ENCODE measurements around the gene MRM1.
A peak's percentile ranks its signal among the peaks of the same experiment; 100 is the strongest.

The MRM1 gene, protein sequence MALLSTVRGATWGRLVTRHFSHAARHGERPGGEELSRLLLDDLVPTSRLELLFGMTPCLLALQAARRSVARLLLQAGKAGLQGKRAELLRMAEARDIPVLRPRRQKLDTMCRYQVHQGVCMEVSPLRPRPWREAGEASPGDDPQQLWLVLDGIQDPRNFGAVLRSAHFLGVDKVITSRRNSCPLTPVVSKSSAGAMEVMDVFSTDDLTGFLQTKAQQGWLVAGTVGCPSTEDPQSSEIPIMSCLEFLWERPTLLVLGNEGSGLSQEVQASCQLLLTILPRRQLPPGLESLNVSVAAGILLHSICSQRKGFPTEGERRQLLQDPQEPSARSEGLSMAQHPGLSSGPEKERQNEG
- total RNA-seq, result 6.3 to 10.0 reads per million in 2 donors

DNA sequence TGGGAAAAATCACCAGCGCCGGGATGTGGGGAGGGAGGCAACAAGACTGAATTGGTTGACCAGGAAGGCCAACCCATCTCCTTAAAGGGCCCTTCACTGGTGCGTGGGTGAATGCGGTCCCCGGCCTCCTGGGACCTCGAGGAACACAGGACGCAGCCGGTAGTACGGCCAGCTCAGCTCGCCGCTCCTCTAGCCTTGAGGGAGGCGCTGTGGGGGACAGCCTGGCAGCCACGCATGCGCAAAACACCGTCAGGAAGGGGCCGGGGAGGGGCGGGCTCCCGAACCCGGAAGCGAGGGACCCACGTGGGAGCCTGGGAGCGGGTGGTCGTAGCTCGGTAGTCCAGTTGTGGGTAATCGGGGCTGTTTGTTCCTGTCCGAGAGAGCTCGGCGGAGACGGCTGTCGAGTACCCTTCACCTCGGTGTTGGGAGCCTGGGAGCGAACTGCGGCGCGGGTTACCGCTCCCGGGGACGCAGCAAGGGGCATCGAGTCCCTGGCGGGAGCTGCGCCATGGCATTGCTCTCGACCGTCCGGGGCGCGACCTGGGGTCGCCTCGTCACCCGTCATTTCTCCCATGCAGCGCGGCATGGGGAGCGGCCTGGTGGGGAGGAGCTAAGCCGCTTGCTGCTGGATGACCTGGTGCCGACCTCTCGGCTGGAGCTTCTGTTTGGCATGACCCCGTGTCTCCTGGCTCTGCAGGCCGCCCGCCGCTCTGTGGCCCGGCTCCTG, at the start of gene MRM1:
Gene MRM1, plus strand, starts transcription at position 281 of the 727 bp plus-strand sequence. Its CDS starts 228 bp downstream, at position 509.
- DNase-seq, result peak; percentile 79

DNA sequence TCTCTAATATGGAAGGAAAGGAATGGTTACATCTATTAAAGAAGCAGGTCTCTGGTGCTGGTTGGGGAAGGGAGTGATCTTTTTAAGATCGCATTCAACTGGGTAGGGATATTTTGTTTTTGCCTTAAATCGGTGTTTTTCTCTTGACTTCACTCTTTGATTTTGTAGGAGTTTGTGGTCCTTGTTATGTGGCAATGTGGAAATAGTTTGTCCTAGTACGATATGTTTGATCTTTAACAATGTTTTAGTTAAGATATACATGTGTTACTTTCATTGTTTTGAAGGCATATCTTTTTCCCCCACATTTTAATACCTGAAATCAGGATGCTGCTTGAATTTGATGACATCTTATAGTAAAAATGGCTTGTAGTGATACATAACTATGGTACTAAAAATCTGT, 47.9 kb upstream of the MRM1 start:
- no peak for DNase-seq

DNA sequence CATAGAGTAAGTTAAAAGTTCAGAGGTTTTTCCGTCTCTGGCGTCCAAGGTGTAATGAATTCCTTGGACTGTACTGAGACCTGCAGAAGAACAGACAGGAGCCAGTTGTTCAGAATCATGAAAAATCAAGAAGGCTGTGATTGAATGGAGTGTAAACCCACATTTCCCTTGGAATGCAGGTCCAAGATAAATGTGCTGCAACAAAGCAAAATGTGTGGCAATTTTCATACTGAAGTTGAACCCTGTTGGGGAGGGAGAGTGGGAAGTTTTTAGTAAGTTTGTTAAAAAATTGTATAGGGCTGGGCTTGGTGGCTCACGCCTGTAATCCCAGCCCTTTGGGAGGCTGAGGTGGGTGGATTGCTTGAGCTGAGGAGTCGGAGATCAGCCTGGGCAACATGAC, 35.3 kb upstream of the MRM1 start:
- DNase-seq, result no peak

DNA sequence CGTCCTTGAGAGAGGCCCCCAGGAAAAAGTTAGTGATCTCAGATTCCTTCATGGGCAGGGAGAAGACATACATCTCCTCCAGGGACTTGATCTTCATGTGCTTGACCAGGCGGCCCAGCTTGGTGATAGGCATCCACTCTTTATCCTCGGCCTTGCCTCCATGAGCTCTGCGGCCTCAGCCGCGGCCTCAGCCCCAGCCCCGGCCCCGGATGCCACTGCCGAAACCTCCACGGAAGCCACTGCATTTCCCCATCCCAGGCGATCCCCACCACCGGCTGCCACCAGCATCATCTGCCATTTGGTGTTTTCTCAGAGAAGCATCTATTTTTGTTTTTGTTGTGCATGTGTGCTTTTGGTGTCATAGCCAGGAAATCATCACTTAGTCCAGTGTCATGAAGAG, 26.4 kb upstream of the MRM1 start:
- no peak for DNase-seq

DNA sequence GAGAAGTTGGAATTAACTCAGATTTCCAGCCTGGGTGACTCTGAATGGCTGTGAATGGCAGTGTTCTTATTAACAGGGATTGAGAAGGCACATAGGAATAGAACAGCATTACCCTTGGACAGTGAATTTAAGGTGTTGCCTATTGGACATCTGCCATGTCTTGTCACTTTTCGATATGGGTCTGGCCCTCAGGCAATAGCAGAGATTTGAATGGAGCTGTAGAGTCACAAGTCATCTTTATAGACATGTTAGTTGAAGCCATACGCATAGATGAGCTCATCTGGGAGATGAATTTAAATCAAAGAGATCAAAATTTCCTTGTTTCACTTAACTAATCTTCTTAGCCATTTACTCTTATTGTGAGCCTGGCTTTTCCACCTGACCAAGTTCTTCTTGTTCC, 24.6 kb upstream of the MRM1 start:
- DNase-seq, result no peak

DNA sequence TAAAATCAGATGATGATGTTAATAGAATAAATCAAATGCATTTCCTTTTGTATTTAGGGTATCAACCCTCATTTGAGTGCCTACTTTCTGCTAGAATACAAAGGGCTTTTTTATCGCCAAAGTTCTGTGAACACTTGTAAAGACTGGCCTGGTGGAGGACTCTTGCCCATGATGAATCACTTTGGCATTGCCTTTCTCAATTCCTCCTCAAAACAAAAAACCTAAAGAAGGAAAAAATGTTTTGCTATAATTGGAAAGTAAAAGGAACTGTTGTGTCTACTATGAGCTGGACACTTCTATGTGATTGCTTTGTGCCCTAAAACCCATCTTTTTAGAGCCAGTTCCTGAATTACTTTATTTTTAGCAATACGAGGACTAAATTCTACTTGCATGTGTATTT, 22.7 kb upstream of the MRM1 start:
- no peak for DNase-seq

DNA sequence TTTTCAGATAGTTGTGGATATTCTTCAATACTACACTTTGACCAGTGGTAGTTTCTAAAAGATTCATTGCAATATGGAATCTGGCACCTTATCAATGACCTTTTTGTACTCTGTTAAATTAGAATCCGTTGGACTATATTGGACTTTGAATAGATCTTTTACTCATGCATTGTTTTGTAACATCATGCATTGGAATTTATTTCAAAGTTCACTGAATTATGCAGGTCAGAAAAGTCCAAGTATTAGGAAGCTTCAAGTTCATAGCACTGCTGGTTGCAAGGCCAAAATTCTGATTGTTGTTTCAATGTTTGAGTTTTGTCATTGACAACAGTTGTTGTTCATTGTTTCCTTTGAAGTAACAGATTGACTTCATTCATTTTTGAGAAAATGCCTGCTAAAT, 17.6 kb upstream of the MRM1 start:
- no peak for DNase-seq

DNA sequence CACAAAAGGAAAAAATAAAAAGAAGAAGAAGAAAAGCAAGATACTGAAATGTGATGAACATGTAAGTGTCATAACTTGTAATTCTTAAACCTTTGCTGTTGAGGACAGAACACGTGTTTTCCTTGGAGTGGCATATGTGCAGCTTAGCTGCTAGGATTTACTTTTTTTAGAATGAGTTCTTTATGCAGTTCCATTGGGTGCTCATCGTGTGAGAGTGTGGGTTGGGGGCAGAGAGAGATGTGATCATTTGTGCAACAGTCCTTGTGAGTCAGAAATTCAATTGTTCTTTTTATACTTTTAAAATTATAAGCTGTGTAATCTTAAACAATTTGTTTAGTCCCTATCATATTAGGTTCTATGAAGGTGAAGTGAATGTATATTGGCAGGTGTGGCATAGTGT, 15.2 kb upstream of the MRM1 start:
- no peak for DNase-seq

DNA sequence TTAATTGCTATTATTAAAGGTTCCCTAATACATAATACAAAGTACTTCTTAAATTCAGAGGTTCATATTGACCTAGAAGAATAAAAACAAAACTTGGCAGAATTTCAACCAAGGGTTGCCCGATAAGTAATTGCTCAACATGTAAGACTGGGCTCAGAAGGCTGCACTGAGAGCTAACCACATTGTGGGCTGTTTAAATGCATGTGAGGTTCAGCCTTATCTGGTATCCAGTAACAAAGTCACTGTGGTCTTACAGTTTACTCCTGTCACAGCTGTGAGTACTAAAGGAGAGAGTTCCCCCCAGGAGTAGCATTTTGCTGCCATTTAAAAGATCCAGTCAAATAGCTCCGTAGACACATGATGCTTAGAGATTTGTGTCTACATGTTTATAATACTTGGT, 11.3 kb upstream of the MRM1 start:
- no peak for DNase-seq

DNA sequence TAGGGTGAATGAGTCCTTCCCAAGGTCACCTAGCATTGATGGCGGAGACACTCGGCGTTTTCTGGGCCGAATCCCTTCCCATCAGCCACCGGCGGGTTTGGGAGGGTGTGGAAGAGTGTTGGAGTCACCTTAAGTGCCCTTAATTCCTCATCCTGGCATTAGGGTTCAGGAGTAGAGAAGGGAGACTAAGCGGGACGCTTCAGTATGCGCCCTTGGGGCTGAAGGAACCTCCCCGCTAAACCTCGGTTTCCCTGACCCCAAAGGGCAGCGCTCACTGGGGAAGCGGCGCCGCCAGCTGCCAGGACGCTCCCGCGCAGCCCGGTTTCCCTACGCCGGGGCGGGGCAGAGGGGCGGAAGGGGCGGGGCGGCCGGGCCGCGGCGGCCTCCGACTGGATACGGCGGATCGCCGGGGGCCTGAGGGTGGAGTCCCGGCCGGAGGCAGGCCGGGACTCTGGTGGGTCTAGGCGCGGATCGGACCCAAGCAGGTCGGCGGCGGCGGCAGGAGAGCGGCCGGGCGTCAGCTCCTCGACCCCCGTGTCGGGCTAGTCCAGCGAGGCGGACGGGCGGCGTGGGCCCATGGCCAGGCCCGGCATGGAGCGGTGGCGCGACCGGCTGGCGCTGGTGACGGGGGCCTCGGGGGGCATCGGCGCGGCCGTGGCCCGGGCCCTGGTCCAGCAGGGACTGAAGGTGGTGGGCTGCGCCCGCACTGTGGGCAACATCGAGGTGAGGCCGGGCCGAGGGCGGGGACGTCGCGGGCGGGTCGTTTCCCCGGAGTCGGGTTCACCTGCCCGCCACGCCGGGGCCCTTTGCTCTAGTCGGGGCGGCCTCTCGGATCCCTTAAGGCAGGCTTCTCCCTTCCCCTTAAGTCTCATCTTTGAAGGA, 9.7 kb upstream of the MRM1 start, which contains the start of gene DHRS11:
Gene DHRS11, plus strand, starts transcription at position 446 of the 882 bp plus-strand sequence. Its CDS starts 131 bp downstream, at position 577.
- DNase-seq, result peak; percentile 67

DNA sequence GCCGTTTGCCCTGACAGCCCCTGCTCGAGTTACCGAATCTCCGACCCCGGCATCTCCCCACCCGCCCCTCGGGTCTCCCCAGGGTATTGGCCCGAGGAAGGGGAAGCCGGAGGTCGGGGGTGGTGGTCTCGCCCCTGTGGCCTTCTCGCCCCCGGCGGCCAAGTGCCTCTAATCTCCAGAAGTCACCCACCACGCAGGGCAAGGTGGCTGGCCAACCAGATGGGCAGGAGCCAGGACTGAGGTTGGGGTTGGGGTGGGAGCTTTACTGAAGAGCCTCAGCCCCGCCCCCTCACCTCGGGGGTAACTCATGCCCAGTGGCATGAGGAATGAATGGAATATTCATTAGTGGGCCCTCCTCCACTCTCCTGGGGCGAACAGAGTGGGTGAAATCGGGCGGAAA, 9.1 kb upstream of the MRM1 start:
- DNase-seq, result no peak

DNA sequence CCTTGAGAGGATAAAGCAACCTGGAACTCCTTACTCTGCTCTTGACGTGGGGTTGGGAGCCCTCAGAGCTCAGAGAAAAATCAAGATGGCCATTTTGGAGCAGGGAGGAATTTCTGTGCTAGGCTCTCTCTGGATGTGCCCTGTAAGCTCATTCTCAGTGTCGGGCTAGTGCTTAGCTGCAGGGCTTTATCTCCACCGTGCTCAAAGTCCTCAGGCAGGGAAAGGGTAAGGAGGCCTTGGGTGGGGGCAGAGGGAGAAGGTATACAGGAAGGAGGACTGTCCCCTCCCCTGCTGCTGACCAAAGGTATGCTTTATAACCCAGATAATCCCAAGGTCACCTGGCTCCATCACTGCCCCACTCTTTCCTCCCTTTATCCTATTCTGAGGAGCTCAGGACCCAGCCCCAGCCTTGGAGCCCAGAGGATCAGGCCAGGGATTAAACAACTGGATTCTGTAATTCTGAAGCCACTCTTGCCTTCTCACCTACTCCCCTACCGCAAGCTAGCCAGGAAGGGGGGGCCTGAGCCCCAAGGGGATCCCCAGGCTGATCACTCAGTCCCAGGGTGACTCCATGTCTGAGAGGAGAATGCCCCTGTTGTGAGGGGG, 8.6 kb upstream of the MRM1 start:
- no peak for DNase-seq

DNA sequence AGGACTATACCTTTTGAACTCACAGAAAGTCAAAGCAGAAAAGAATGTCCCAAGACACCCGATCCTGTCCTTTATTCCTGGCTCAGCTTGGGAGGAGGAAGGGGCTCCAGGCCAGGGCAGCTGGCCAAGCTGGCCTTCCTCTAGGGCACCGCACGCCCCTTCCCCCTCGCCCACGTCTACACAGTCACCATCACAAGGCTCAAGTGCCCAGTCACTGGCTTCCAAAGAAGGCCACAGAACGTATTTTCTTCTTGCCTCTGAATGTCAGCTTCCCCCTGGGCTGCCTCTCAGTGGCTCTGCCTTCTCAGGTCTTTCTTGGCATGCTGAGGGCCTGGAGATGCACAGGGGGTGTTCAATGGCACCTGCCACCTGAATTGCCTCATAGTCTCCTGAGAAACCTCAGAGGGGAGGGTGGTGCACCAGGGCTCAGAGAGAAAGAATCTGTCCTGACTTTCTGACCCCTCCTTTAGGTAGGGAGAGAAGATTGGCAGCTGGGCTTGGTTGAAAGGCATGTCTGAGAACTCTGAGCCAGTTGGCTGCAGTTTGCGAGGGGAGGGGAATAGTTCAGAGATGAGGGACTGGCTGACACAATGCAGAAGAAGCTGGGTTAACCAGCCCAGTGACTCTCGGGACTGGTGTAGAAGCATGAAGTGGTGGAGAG, 7.6 kb upstream of the MRM1 start:
- DNase-seq, result no peak

DNA sequence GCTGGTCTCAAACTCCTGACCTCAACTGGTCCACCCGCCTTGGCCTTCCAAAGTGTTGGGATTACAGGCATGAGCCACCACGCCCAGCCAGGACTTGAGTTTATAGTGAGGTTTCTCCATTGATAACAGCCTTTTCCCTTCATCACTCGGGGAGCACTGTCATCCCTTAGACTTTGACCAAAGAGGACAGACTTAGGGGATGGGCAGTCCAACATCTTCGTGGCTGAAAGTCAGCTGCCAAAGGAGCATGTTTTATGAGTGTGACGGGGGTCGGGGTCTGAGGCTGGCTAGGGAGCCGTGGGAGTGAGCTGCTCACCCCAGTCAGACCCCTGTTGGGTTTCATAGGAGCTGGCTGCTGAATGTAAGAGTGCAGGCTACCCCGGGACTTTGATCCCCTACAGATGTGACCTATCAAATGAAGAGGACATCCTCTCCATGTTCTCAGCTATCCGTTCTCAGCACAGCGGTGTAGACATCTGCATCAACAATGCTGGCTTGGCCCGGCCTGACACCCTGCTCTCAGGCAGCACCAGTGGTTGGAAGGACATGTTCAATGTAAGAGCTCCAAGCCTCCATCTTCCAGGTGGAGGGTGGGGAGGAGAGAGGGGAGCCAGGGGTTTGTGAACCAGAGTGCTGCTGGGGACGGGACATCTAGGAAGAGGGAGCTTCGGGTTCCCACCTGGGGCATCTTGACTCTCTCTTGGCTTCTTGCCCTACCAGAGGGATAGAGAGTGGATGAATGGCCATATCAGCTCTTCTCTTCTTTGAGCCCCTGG, 6.6 kb upstream of the MRM1 start:
- DNase-seq, result no peak

DNA sequence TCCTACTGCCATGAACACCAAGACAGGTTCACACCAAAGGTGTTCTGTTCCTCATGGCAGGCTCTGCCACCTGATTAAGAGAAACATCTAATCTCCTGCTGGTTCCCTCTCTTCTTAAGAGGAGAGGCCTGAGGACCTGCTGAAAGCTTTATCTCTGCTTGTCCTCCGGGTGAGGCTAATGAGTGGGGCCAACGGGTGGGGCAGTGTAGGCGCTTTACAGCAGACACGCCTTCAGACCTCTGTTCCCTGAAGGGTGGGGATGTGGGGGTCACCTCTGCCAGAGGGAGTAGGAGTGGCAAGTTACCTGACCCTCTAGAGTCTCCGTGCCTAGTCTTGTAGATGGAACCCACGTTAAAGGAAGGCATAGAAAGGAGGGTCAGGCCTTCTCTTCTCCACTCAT, 4.2 kb upstream of the MRM1 start:
- no peak for DNase-seq

DNA sequence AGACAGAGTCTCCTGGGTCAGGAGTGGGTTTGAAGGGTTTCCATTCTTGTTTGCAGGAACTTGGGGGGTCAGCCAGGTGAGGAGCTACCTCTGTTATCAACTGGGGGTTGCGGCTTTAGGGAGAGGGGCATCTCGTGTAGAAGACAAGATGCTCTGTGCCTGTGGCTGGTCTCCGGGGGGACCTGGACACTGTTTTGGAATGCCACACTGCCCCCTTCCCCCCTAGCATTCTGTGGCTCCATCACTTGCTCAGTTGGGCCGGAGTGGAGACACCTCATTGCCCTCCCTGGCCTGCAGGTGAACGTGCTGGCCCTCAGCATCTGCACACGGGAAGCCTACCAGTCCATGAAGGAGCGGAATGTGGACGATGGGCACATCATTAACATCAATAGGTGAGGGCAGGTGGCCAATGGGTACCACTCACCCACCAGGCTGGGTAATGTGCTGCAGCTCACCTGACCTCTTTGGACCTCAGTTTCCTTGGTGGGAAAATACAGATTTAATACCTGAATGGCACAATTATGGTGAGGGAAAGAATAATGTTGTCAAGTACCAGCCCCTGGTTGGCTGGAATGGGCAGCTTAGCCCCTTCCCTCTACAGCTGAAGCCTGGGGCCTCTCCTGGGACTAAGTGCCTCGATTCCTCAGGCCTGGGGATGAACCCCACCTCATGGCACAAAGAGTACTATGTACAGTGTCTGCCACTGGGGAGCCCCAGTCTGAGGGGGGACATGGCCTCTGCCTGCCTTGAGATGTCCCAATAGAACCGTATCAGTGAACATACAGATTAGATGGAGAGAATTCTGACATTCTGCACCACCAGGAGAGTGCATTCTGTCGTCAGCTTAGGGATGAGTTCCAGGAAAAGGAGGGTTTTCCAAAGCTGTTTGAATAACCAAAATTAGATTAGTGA, 3.3 kb upstream of the MRM1 start:
- no peak for DNase-seq

DNA sequence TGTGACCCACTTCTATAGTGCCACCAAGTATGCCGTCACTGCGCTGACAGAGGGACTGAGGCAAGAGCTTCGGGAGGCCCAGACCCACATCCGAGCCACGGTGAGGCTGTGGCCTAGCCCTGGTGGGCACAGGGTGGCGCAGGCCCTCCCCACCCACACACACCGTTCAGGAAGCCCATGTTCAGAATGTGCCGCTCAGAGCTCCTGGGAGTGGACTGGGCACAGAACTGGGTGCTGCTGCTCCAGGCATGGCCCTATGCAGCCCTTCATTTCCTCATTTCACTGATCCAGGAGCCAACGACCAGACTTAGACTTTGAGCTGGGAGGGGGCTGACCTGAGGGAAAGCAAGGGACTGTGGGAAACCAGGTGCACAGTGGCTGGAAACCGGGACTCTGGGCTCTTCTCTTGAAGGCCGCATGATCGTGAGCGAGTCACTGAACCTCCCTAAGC, 2.4 kb upstream of the MRM1 start:
- no peak for DNase-seq

DNA sequence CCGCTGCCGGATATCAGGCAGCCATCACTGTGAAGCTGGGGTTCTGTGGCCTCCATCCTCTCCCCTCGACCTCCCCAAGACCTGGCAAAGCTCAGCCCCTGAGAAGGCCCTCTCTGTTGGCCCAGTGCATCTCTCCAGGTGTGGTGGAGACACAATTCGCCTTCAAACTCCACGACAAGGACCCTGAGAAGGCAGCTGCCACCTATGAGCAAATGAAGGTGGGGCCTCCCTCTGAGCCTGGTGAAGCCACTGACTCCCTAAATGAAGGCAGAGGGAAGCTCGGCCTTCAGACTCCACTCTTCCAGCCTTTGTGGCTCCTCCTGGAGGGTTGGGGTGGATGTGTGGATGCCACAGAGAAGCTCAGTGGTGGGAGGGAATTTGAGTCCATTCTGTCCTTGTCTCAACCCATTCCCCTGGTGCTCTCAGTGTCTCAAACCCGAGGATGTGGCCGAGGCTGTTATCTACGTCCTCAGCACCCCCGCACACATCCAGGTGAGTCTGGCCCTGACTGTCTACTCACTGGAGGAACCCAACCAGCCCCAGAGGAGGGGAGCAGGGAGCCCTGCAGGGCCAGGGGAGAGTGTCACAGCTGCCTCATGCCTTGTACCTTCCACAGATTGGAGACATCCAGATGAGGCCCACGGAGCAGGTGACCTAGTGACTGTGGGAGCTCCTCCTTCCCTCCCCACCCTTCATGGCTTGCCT, 1.7 kb upstream of the MRM1 start:
- DNase-seq, result no peak

DNA sequence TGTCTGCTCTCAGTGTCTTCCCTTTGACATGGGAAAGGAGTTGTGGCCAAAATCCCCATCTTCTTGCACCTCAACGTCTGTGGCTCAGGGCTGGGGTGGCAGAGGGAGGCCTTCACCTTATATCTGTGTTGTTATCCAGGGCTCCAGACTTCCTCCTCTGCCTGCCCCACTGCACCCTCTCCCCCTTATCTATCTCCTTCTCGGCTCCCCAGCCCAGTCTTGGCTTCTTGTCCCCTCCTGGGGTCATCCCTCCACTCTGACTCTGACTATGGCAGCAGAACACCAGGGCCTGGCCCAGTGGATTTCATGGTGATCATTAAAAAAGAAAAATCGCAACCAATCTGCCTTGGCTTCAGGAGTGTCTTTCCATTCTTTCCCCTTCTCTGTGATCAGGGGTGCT, 918 bp upstream of the MRM1 start:
- no peak for DNase-seq

DNA sequence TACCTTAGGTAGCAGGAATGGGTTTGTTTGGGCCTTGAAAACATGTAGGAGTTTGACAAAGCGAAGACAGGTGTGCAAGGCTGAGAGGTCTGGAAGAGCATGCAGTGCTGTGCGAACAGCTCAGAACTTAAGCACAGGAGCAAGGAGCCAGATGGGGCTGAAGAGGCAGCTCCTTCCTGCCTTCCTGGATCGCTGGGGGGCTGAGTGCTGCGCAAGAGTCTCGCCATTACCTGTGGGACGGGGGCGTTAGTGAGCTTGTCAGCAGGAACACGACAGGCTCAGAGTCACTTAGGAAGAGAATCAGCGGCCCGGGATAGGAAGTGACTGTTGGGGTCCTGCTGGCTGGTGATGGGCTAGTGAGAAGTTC, 464 bp upstream of the MRM1 start:
- no peak for DNase-seq

All from activated gamma-delta T cell (primary cell).